HepG2 (cell line): Measurements from ENCODE around the gene SLC5A10. TPM values are rescaled to one million over a fixed set of nuclear protein-coding genes. Genes with fewer than 3 reads are reported as not detected.

Experiments used
- CBFB ChIP-seq: sonication (generic); formaldehyde crosslinking; IDR thresholded peaks from 2 replicates; pipeline ENCODE4 v1.4.0; 2020; ENCODE audit warnings: missing genetic modification reagents
- FOXM1 ChIP-seq: sonication (generic); formaldehyde crosslinking; IDR thresholded peaks from 2 replicates; pipeline ENCODE4 v1.5.0; 2020; ENCODE audit warnings: missing genetic modification reagents
- GATAD2A ChIP-seq: IDR thresholded peaks from 2 replicates; pipeline ENCODE4 v1.6.1; 2016
- MLX ChIP-seq: IDR thresholded peaks from 2 replicates; pipeline ENCODE4 v1.6.1; 2016
- PPARG ChIP-seq: conservative IDR thresholded peaks from 2 replicates; pipeline ENCODE4 v1.6.1; 2016; ENCODE audit warnings: missing biosample characterization, missing genetic modification reagents
- RORA ChIP-seq: sonication (generic); formaldehyde crosslinking; IDR thresholded peaks from 2 replicates; pipeline ENCODE4 v1.5.0; 2020; ENCODE audit warnings: mild to moderate bottlenecking, missing genetic modification reagents, moderate library complexity
- RXRB ChIP-seq: IDR thresholded peaks from 2 replicates; pipeline ENCODE4 v1.6.1; 2016; ENCODE audit warnings: borderline replicate concordance, missing genetic modification reagents, missing compliant biosample characterization
- SMAD9 ChIP-seq: sonication (generic); formaldehyde crosslinking; IDR thresholded peaks from 2 replicates; pipeline ENCODE4 v1.5.1; 2020; ENCODE audit warnings: mild to moderate bottlenecking, missing genetic modification reagents
- TIGD3 ChIP-seq: sonication (generic); formaldehyde crosslinking; IDR thresholded peaks from 2 replicates; pipeline ENCODE4 v1.5.1; 2020; ENCODE audit warnings: mild to moderate bottlenecking, missing genetic modification reagents, borderline replicate concordance
- ZNF34 ChIP-seq: sonication (generic); formaldehyde crosslinking; IDR thresholded peaks from 2 replicates; pipeline ENCODE4 v1.4.0; 2020; ENCODE audit warnings: mild to moderate bottlenecking, missing genetic modification reagents, borderline replicate concordance
- ZNF496 ChIP-seq: sonication (generic); formaldehyde crosslinking; IDR thresholded peaks from 2 replicates; pipeline ENCODE4 v1.8.1; 2023; ENCODE audit warnings: mild to moderate bottlenecking, moderate library complexity, missing genetic modification reagents; ENCODE audit not compliant: insufficient replicate concordance
- ZNF550 ChIP-seq: sonication (generic); formaldehyde crosslinking; IDR thresholded peaks from 2 replicates; pipeline ENCODE4 v1.4.0; 2020; ENCODE audit warnings: mild to moderate bottlenecking, missing genetic modification reagents, borderline replicate concordance
- ZNF773 ChIP-seq: sonication (generic); formaldehyde crosslinking; IDR thresholded peaks from 2 replicates; pipeline ENCODE4 v1.4.0; 2020; ENCODE audit warnings: missing genetic modification reagents, borderline replicate concordance
- ZNF850 ChIP-seq: sonication (generic); formaldehyde crosslinking; conservative IDR thresholded peaks from 2 replicates; pipeline ENCODE4 v1.9.0; 2021; ENCODE audit warnings: mild to moderate bottlenecking, missing genetic modification reagents
- ZNF891 ChIP-seq: sonication (generic); formaldehyde crosslinking; IDR thresholded peaks from 2 replicates; pipeline ENCODE4 v1.5.0; 2020; ENCODE audit warnings: mild to moderate bottlenecking, missing genetic modification reagents
- polyA plus RNA-seq, 8 experiments: library from polyadenylated mRNA; depleted of rRNA in 3 of 8; stranded (reverse) in 7 of 8; unstranded in 1 of 8; fragments of >200 nt; fragmentation: Illumina TruSeq in 4 of 8; extraction: Trizol in 4 of 8; gene quantifications; 2 replicates each; pipeline versions ENCODE4 v1.2.1 to v1.2.3, GENCODE V29; 2011 to 2016; ENCODE audit warnings: low read depth in 4 of 8, missing spikeins in 1 of 8, mixed read lengths in 1 of 8; ENCODE audit not compliant: insufficient read depth in 1 of 8
- total RNA-seq, 5 experiments: library from RNA; depleted of rRNA; stranded (reverse); fragments of >200 nt; fragmentation: Illumina TruSeq; extraction: Trizol; gene quantifications; 2 replicates each; pipeline ENCODE4 v1.2.3, GENCODE V29; 2016; ENCODE audit warnings: low read depth in 1 of 5
- TF ChIP-seq, protein P1 (sequence below), 2 experiments: sonication (generic) in 1 of 2; formaldehyde crosslinking in 1 of 2; IDR thresholded peaks; 2 replicates each; pipeline versions ENCODE4 v1.6.1 to v1.9.0; 2014 to 2022; ENCODE audit warnings: antibody characterized with exemption in 1 of 2, borderline replicate concordance in 1 of 2, inconsistent platforms in 1 of 2, low read depth in 1 of 2, missing genetic modification reagents in 1 of 2
- TF ChIP-seq, protein P2 (sequence below): sonication (generic); formaldehyde crosslinking; conservative IDR thresholded peaks from 2 replicates; pipeline ENCODE4 v1.4.0; 2020; ENCODE audit warnings: missing genetic modification reagents
- TF ChIP-seq, protein P3 (sequence below): sonication (generic); formaldehyde crosslinking; IDR thresholded peaks from 2 replicates; pipeline ENCODE4 v1.4.0; 2020; ENCODE audit warnings: mild to moderate bottlenecking, missing genetic modification reagents

Gene SLC5A10
- total and polyA plus RNA-seq, 2 of the 13 experiments (the other 11 are each of a cell fraction or from before 2014, with no cell fraction given) = 0.05 TPM; not detected in 1

- TF ChIP-seq TIGD3 = no peak
- TF ChIP-seq FOXM1 (CRISPR knock-in tag) = no peak
- no peak for TF ChIP-seq MLX (CRISPR knock-in tag)
- TF ChIP-seq ZNF850 (CRISPR knock-in tag) = no peak
- TF ChIP-seq ZNF34 = peak; percentile 71; the same call in 1 of the 2 replicates
- no peak for TF ChIP-seq PPARG (CRISPR knock-in tag)
- no peak for TF ChIP-seq SMAD9 (CRISPR knock-in tag)
- no peak for TF ChIP-seq RORA (CRISPR knock-in tag)
- no peak for TF ChIP-seq ZNF891 (CRISPR knock-in tag)
- TF ChIP-seq, protein P1, sequence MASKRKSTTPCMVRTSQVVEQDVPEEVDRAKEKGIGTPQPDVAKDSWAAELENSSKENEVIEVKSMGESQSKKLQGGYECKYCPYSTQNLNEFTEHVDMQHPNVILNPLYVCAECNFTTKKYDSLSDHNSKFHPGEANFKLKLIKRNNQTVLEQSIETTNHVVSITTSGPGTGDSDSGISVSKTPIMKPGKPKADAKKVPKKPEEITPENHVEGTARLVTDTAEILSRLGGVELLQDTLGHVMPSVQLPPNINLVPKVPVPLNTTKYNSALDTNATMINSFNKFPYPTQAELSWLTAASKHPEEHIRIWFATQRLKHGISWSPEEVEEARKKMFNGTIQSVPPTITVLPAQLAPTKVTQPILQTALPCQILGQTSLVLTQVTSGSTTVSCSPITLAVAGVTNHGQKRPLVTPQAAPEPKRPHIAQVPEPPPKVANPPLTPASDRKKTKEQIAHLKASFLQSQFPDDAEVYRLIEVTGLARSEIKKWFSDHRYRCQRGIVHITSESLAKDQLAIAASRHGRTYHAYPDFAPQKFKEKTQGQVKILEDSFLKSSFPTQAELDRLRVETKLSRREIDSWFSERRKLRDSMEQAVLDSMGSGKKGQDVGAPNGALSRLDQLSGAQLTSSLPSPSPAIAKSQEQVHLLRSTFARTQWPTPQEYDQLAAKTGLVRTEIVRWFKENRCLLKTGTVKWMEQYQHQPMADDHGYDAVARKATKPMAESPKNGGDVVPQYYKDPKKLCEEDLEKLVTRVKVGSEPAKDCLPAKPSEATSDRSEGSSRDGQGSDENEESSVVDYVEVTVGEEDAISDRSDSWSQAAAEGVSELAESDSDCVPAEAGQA (IDR thresholded peaks at IDR 0.05; ENCODE audit: low read depth) = no peak
- TF ChIP-seq, protein P1 (CRISPR knock-in tag; IDR thresholded peaks at IDR 0.05; ENCODE audit: borderline replicate concordance) = no peak
- TF ChIP-seq, protein P2, sequence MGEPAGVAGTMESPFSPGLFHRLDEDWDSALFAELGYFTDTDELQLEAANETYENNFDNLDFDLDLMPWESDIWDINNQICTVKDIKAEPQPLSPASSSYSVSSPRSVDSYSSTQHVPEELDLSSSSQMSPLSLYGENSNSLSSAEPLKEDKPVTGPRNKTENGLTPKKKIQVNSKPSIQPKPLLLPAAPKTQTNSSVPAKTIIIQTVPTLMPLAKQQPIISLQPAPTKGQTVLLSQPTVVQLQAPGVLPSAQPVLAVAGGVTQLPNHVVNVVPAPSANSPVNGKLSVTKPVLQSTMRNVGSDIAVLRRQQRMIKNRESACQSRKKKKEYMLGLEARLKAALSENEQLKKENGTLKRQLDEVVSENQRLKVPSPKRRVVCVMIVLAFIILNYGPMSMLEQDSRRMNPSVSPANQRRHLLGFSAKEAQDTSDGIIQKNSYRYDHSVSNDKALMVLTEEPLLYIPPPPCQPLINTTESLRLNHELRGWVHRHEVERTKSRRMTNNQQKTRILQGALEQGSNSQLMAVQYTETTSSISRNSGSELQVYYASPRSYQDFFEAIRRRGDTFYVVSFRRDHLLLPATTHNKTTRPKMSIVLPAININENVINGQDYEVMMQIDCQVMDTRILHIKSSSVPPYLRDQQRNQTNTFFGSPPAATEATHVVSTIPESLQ = no peak
- TF ChIP-seq ZNF550 (CRISPR knock-in tag) = no peak
- peak; percentile 36; the same call in 1 of the 2 replicates for TF ChIP-seq GATAD2A
- no peak for TF ChIP-seq ZNF496 (CRISPR knock-in tag)
- TF ChIP-seq, protein P3, sequence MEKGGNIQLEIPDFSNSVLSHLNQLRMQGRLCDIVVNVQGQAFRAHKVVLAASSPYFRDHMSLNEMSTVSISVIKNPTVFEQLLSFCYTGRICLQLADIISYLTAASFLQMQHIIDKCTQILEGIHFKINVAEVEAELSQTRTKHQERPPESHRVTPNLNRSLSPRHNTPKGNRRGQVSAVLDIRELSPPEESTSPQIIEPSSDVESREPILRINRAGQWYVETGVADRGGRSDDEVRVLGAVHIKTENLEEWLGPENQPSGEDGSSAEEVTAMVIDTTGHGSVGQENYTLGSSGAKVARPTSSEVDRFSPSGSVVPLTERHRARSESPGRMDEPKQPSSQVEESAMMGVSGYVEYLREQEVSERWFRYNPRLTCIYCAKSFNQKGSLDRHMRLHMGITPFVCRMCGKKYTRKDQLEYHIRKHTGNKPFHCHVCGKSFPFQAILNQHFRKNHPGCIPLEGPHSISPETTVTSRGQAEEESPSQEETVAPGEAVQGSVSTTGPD (CRISPR knock-in tag) = no peak
- no peak for TF ChIP-seq RXRB (CRISPR knock-in tag)
- TF ChIP-seq ZNF773 (CRISPR knock-in tag) = no peak
- no peak for TF ChIP-seq CBFB (CRISPR knock-in tag)
Measured at GRCh38 chr17:19004421-19005136, 52.6 kb downstream of the SLC5A10 start, which contains the start of gene FAM83G (continued).
